ENCODE results near the gene C4A. TPM values are rescaled to one million over a fixed set of nuclear protein-coding genes. Genes with fewer than 3 reads are reported as not detected.
"Not testable (repeated sequence)": the region's sequence is repeated elsewhere in the genome, so short reads cannot be mapped to it uniquely, and the experiment has no call there.

The C4A gene
- total RNA-seq, 2 donors from 2014 or later, result 4.4 to 13.3 TPM

GRCh38 chr6:31978831-31979230, 3.0 kb upstream of the C4A start:
- no peak overlapping the region for H3K4me3 Mint-ChIP-seq
- H3K9me3 Mint-ChIP-seq, result no peaks in the 10 kb centered on the region
- no peak for DNase-seq (ENCODE audit: low spot score)
- H3K36me3 Mint-ChIP-seq, result no peaks in the 10 kb centered on the region
- no peaks in the 10 kb centered on the region for H3K27me3 Mint-ChIP-seq
- ATAC-seq, result no peak
- H3K4me1 Mint-ChIP-seq (ENCODE audit: low read depth in 2 of 2), result peaks cover 6 to 7% of the 10 kb centered on the region in 2 donors
- no peak overlapping the region for H3K27ac Mint-ChIP-seq

GRCh38 chr6:31979238-31979898, 2.5 kb upstream of the C4A start:
- H3K36me3 Mint-ChIP-seq, result no peaks in the 10 kb centered on the region
- peak; percentile 18 for DNase-seq (ENCODE audit: low spot score)
- no peaks in the 10 kb centered on the region for H3K27me3 Mint-ChIP-seq
- H3K4me3 Mint-ChIP-seq, result no peak overlapping the region
- no peak for ATAC-seq
- H3K27ac Mint-ChIP-seq, result peak overlapping the region in 1 of 2 donors; percentile 31
- no peaks in the 10 kb centered on the region for H3K9me3 Mint-ChIP-seq
- peaks cover 1 to 2% of the 10 kb centered on the region in 2 donors for H3K4me1 Mint-ChIP-seq (ENCODE audit: low read depth in 2 of 2)

DNA sequence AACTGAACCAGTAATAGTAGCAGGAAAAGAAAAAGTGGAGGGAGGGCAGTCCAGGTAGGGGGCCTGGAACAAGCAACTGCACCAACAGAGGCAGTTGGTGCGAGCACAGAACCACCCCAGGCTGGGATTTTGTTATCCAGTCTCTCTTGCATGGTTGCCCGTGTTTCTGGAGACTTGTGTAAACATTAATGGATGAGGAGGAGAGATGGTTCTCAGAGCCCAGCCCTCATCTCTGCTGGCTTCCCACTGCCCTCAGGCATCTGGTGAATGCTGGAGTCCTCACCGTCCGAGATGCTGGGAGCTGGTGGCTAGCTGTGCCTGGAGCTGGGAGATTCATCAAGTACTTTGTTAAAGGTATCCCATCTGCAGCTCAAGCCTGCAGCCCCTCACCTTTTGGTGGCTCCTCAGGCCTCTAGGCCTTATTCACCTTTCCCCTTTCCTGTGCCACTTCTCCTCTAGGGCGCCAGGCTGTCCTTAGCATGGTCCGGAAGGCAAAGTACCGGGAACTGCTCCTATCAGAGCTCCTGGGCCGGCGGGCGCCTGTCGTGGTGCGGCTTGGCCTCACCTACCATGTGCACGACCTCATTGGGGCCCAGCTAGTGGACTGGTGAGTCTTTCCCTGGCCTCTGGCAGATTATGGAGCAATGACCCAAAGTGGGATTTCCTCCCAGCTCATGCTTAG, 1.5 kb upstream of the C4A start:
- peak overlapping the region in 1 of 2 donors; percentile 31 for H3K27ac Mint-ChIP-seq
- H3K27me3 Mint-ChIP-seq; DNase-seq (ENCODE audit: low spot score); H3K4me3 Mint-ChIP-seq; H3K9me3 Mint-ChIP-seq; ATAC-seq; H3K36me3 Mint-ChIP-seq; H3K4me1 Mint-ChIP-seq (ENCODE audit: low read depth in 2 of 2): not testable (repeated sequence)

DNA sequence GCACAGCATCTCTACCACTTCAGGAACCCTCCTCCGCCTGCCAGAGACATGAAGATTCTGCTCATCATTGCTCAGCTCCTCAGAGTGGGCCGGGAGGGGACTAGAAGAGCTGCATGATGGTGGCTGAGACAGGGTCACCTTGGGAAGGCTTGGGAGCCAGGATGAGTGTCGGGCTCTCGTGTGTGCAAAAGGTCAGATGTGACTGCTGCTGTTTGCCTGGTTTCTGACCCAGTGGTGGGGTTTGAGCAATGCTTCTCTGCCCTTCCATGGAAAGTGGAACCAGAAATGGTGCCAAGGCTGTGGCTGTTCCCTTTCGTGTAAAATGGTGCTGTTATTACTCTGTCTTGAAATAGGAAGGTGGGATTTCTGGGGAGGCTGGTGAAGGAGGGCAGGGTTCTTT, 859 bp upstream of the C4A start:
- not testable (repeated sequence) for H3K27me3 Mint-ChIP-seq; ATAC-seq; DNase-seq (ENCODE audit: low spot score); H3K4me3 Mint-ChIP-seq; H3K27ac Mint-ChIP-seq; H3K9me3 Mint-ChIP-seq; H3K4me1 Mint-ChIP-seq (ENCODE audit: low read depth in 2 of 2); H3K36me3 Mint-ChIP-seq

- ATAC-seq; H3K36me3 Mint-ChIP-seq; H3K27me3 Mint-ChIP-seq; H3K27ac Mint-ChIP-seq; H3K9me3 Mint-ChIP-seq; DNase-seq (ENCODE audit: low spot score); H3K4me1 Mint-ChIP-seq (ENCODE audit: low read depth in 2 of 2); H3K4me3 Mint-ChIP-seq: not testable (repeated sequence)
Observed at GRCh38 chr6:31989363-31989762, 7.5 kb downstream of the C4A start.

GRCh38 chr6:31994421-31994820, 12.6 kb downstream of the C4A start:
- H3K27ac Mint-ChIP-seq; ATAC-seq; H3K4me1 Mint-ChIP-seq (ENCODE audit: low read depth in 2 of 2); H3K36me3 Mint-ChIP-seq; H3K4me3 Mint-ChIP-seq; DNase-seq (ENCODE audit: low spot score); H3K9me3 Mint-ChIP-seq; H3K27me3 Mint-ChIP-seq: not testable (repeated sequence)

DNA sequence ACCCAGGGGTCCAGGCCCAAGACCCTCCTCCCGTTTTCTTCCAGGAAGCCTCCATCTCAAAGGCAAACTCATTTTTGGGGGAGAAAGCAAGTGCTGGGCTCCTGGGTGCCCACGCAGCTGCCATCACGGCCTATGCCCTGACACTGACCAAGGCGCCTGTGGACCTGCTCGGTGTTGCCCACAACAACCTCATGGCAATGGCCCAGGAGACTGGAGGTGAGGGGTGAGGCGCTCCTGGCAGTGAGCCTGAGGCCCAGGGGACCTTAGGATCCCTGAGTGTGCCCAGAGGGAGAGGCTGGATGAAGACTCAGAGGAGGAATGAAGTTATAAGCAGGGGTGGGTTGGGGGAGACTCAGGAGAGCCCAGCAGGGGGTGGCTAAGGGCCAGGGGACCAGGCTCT, 14.5 kb downstream of the C4A start:
- not testable (repeated sequence) for H3K27me3 Mint-ChIP-seq; H3K4me3 Mint-ChIP-seq; ATAC-seq; H3K9me3 Mint-ChIP-seq; H3K36me3 Mint-ChIP-seq; DNase-seq (ENCODE audit: low spot score); H3K4me1 Mint-ChIP-seq (ENCODE audit: low read depth in 2 of 2); H3K27ac Mint-ChIP-seq

- not testable (repeated sequence) for H3K36me3 Mint-ChIP-seq; H3K4me1 Mint-ChIP-seq (ENCODE audit: low read depth in 2 of 2); H3K4me3 Mint-ChIP-seq; H3K27me3 Mint-ChIP-seq; H3K9me3 Mint-ChIP-seq; DNase-seq (ENCODE audit: low spot score); H3K27ac Mint-ChIP-seq
- peak in 1 of 2 donors; percentile 29 for ATAC-seq
Observed at GRCh38 chr6:32002546-32003268, 20.9 kb downstream of the C4A start.

DNA sequence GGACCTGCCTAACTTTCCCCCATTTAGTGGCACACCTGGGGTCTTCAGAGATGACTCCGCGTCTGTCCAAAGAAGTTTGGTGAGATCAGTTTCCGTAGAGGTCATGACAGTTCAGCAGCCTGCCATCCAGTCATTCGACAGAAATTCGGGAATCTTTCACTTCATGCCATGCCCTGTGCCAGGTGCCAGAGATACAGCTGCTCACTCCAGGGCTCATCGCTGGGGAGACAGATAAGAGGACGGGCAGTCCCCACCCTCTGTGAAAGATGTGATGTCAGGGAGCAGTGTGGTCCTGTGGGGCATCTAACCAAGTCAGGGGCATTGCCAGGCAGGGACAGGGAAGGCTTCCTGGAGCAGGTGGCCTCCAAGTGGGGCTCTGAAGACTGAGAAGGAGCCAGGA, 21.4 kb downstream of the C4A start:
- not testable (repeated sequence) for H3K4me3 Mint-ChIP-seq; H3K27me3 Mint-ChIP-seq; H3K27ac Mint-ChIP-seq; H3K36me3 Mint-ChIP-seq; DNase-seq (ENCODE audit: low spot score); ATAC-seq; H3K4me1 Mint-ChIP-seq (ENCODE audit: low read depth in 2 of 2); H3K9me3 Mint-ChIP-seq

DNA sequence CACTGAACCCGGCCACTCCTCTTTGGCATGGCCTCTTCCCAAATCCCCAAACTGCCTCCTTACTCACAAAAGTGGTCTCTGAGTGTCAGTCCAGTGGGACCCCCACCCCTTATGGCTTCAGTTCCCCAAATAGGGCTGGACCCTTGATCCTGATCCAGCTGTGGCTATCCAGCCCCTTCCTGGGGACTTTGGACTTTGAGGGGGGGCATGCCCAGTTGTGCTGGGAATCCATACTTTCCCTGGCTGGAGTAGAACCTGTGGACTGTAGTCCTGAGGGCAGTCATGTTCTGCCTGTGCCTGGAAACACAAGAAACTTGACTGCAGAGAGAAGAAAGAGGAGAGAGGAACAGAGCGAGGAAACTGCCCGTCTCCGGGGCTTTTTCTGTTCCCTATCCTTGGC, 22.5 kb downstream of the C4A start:
- not testable (repeated sequence) for H3K9me3 Mint-ChIP-seq

GRCh38 chr6:32004864-32005537, 23.1 kb downstream of the C4A start:
- ATAC-seq, result peak; percentile 61 to 66
- H3K36me3 Mint-ChIP-seq; H3K9me3 Mint-ChIP-seq; H3K4me3 Mint-ChIP-seq; DNase-seq (ENCODE audit: low spot score); H3K27me3 Mint-ChIP-seq; H3K4me1 Mint-ChIP-seq (ENCODE audit: low read depth in 2 of 2): not testable (repeated sequence)
- peak overlapping the region in 1 of 2 donors; percentile 14 for H3K27ac Mint-ChIP-seq

More for the DNA sequence above, 22.5 kb downstream of the C4A start:
- DNase-seq (ENCODE audit: low spot score); H3K4me1 Mint-ChIP-seq (ENCODE audit: low read depth in 2 of 2); H3K27ac Mint-ChIP-seq; ATAC-seq; H3K36me3 Mint-ChIP-seq; H3K27me3 Mint-ChIP-seq; H3K4me3 Mint-ChIP-seq: not testable (repeated sequence)

DNA sequence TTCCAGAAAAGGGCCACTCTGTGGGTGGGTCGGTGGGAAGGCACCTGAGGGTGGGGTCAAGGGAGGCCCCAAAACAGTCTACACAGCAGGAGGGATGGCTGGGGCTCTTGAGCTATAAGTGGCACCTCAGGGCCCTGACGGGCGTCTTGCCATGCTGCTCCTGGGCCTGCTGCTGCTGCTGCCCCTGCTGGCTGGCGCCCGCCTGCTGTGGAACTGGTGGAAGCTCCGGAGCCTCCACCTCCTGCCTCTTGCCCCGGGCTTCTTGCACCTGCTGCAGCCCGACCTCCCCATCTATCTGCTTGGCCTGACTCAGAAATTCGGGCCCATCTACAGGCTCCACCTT, 23.7 kb downstream of the C4A start:
- not testable (repeated sequence) for DNase-seq (ENCODE audit: low spot score); H3K4me3 Mint-ChIP-seq

GRCh38 chr6:32005991-32006529, 24.2 kb downstream of the C4A start:
- H3K27me3 Mint-ChIP-seq; H3K36me3 Mint-ChIP-seq; H3K4me1 Mint-ChIP-seq (ENCODE audit: low read depth in 2 of 2); H3K9me3 Mint-ChIP-seq; ATAC-seq; H3K4me3 Mint-ChIP-seq; H3K27ac Mint-ChIP-seq: not testable (repeated sequence)
- DNase-seq (ENCODE audit: low spot score), result peak; percentile 50

More for the DNA sequence above, 23.7 kb downstream of the C4A start:
- H3K4me1 Mint-ChIP-seq (ENCODE audit: low read depth in 2 of 2); H3K27me3 Mint-ChIP-seq; ATAC-seq; H3K36me3 Mint-ChIP-seq; H3K9me3 Mint-ChIP-seq; H3K27ac Mint-ChIP-seq: not testable (repeated sequence)

- not testable (repeated sequence) for ATAC-seq; DNase-seq (ENCODE audit: low spot score); H3K36me3 Mint-ChIP-seq; H3K27ac Mint-ChIP-seq; H3K4me3 Mint-ChIP-seq; H3K4me1 Mint-ChIP-seq (ENCODE audit: low read depth in 2 of 2); H3K9me3 Mint-ChIP-seq; H3K27me3 Mint-ChIP-seq
Observed at GRCh38 chr6:32007086-32007485, 25.2 kb downstream of the C4A start.
